Forelimb muscle (tissue), 1 donor: Measurements from ENCODE around the gene FBXO36. TPM values are rescaled to one million over a fixed set of nuclear protein-coding genes. Genes with fewer than 3 reads are reported as not detected.

ENCODE experiments used
- DNase-seq: peaks from one replicate; pipeline ENCODE4 v3.0.0-alpha.2; 2013; ENCODE audit warnings: low read depth
- polyA plus RNA-seq: library from polyadenylated mRNA; unstranded; fragments of 120-200 nt; gene quantifications from one replicate; pipeline ENCODE4 v1.2.1, GENCODE V29; 2013; ENCODE audit not compliant: insufficient read length

FBXO36 gene
- polyA plus RNA-seq, 1 donor, result 2.6 TPM

- no peak for DNase-seq
Observed at GRCh38 chr2:229969921-229970320, 47.6 kb downstream of the FBXO36 start.

- DNase-seq, result no peak
Observed at GRCh38 chr2:229970406-229970805, 48.1 kb downstream of the FBXO36 start.

- DNase-seq, result no peak
Observed at GRCh38 chr2:229971298-229971790, 49.0 kb downstream of the FBXO36 start.

DNA sequence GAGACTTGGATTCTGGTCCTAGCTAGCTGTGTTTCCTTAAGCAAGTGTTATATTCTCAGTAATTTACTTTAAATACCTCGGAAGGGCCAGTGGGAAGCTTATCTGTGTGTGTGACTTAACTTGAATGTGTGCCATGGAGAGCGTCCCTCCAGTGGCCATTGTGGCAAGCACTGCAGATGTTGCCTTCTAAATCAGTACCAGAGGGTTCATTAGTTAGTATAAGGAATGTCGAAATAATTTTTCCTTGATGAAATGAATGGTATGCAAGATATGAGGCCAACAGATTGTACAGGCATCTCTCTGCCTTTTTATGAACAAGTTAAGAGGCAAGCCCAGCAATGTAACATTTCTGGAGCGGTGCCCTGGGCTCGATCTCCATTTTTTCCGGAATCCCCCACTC lies 52.0 kb downstream of the FBXO36 start:
- DNase-seq, result no peak

- peak; percentile 50 for DNase-seq
Observed at GRCh38 chr2:229980431-229981184, 58.3 kb downstream of the FBXO36 start.

GRCh38 chr2:229993236-229993635 lies 70.9 kb downstream of the FBXO36 start:
- no peak for DNase-seq

- DNase-seq, result no peak
Observed at GRCh38 chr2:229996320-229996719, 74.0 kb downstream of the FBXO36 start.

DNA sequence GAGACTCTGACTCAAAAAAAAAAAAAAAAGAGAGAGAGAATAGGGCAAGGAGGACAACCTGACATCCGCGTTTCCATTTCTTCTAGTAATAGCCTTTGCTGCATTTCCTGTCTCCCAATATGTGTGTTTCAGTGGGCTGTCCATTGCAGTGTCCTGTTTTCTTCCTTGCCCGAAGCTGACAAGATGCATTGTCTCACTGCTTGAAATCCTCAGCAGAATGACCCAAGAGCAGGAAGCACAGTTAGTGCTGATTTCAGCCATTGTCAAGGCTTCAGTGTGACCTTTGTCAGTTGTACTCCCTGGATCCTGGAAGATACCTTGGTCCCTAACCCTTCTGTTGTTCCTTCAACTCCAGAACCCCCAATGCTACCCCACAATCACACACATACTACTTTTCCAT lies 75.3 kb downstream of the FBXO36 start:
- no peak for DNase-seq

DNA sequence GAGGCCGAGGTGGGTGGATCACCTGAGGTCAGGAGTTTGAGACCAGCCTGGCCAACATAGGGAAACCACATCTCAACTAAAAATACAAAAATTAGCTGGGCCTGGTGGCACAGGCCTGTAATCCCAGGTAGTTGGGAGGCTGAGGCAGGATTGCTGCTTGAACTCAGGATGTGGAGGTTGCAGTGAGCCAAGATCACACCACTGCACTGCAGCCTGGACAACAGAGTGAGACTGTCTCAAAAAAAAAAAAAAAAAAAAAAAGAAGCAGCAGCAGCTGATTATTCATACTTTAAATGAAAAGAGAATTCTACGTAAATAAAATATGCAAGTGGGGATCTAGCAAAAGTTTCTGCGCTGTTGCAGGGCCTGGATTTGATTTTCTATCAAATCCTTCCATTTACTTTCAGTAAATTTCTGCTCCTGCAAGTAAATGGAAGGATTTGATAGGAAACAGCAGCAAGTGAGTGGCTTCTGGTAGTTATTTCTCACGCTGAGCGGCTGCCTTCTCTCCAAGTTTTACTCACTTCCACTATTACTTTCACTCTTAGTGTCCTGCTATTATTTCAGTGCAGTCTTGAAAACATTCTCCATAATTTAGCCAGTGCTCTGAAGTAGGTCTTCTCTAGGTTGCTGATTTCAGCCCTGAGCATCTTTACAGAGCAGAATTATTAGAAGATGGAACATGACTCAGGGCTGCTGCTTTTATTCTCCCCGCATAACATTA lies 78.0 kb downstream of the FBXO36 start:
- no peak for DNase-seq

GRCh38 chr2:230007931-230008707 lies 85.8 kb downstream of the FBXO36 start:
- DNase-seq, result peak; percentile 26

DNA sequence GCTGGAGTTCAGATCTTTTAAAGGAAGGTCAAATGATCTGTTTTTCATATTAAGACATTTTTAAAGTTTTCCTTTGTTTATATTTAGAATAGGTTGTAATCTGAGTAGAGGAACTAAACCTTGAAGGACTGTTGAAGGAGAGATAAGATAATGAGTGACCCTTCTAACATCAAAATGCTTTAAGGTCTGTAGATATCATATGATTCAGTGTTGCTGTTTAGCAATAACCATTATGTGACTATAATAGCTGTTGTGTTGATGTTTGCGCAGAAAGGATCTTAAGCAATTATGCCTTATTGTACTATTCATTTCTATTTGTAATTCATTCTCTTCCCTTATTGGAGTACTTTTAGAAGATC lies 86.4 kb downstream of the FBXO36 start:
- no peak for DNase-seq

DNA sequence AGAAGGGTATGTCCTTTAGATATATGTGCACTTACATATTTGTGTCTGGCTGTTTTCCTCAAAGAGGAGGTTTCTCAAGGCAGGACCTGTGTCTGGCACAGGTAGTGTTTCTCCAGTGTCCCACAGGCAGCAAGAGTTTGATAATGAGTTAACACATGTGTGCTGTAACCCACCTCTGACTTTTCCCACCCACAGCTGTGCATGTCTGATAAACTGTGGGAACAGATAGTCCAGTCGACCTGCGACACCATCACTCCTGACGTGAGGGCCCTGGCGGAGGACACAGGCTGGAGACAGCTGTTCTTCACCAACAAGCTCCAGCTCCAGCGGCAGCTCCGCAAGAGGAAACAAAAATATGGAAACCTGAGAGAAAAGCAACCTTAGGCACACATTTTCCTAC lies 88.2 kb downstream of the FBXO36 start:
- no peak for DNase-seq

DNA sequence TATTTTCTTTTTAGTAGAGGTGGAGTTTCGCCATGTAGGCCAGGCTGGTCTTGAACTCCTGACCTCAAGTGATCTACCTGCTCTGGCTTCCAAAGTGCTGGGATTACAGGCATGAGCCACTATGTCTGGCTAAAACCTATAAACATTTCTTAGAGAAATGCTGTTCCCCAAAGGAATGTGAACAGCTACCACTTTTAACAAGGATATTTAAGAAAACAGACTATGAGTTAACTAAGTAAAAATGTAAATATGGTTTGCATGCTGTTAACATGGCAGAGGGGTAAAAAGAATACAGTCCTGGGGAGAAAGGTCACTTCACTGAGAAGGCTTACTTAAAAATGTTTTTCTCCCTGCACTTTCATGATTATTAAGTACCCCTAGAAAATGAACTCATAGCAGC lies 89.3 kb downstream of the FBXO36 start:
- DNase-seq, result no peak

GRCh38 chr2:230012267-230012884 lies 90.1 kb downstream of the FBXO36 start:
- DNase-seq, result no peak

- DNase-seq, result no peak
Observed at GRCh38 chr2:230016844-230017243, 94.5 kb downstream of the FBXO36 start.

DNA sequence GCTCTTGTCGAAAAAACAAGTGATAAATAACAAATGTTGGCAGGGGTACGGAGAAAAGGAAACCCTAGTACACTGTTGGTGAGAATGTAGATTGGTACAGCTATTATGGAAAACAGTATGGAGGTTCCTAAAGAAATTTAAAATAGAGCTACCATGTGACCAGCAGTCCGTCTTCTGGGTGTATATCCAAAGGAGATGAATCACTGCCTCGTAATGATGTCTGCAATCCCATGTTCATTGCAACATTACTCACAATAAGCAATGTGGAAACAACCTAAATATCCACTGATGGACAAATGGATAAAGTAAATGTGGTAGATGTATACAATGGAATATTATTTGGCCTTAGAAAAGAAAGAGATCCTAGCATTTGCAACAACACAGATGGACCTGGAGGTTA lies 95.8 kb downstream of the FBXO36 start:
- no peak for DNase-seq

GRCh38 chr2:230019742-230020141 lies 97.4 kb downstream of the FBXO36 start:
- DNase-seq, result no peak

GRCh38 chr2:230023313-230023712 lies 101.0 kb downstream of the FBXO36 start:
- no peak for DNase-seq

GRCh38 chr2:230042195-230042594 lies 119.9 kb downstream of the FBXO36 start:
- DNase-seq, result no peak

- no peak for DNase-seq
Observed at GRCh38 chr2:230043025-230043424, 120.7 kb downstream of the FBXO36 start.

DNA sequence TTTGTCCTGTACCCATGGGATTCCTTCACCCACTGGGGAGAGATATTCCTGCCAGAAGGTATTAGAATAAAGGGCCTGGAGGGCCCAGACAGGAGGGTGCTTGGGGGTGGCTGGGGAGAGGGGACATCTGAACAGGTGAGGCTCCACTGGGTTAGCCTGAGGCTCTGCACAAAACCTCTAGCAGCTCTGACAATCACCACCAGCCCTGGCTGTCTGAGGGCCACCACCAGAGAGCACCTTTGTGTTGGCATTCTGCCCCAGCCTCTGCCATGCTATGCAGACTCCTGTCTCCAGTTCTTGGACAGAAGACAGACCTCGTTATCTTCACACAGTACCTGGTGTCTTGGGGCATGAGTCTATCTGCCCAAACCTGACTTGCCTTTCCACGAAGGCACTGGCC lies 121.2 kb downstream of the FBXO36 start:
- no peak for DNase-seq

GRCh38 chr2:230046491-230046890 lies 124.2 kb downstream of the FBXO36 start:
- no peak for DNase-seq
